GM19035 (cell line): ENCODE data around the gene S100Z.
"Not testable (repeated sequence)": the region's sequence is repeated elsewhere in the genome, so short reads cannot be mapped to it uniquely, and the experiment has no call there.

Experiments used
- ATAC-seq: cut with Tn5 transposase; IDR thresholded peaks from one replicate; pipeline ENCODE4 v1.9.1; 2021; ENCODE audit not compliant: unreplicated experiment

S100Z gene

DNA sequence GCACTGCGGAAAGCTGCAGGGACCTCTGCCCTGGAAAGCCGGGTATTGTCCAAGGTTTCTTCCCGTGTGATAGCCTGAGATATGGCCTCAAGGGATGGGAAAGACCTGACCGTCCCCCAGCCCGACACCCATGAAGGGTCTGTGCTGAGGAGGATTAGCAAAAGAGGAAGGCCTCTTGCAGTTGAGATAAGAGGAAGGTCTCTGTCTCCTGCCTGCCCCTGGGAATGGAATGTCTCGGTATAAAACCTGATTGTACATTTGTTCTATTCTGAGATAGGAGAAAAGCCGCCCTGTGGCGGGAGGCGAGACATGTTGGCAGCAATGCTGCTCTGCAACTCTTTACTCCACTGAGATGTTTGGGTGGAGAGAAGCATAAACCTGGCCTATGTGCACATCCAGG lies 95.4 kb downstream of the S100Z start:
- ATAC-seq = not testable (repeated sequence)

DNA sequence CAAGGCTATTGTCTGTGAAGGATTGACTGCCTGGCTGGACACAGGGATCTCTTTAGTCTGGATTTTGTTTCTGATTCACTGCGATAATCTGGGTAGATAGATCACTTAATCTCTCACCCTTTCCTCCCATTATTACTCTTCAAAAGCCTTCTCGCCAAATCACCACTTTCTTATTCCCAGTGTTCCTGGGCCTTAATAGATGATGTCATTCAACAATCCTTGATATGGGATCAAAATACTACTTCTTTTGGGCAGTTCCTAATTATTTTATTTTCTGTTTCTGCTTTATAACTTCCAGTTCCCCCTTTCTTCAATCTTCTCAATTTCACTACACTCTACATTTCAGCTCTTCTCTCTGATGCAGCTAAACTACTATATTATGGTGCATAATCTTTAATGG lies 96.3 kb downstream of the S100Z start:
- no peak for ATAC-seq

DNA sequence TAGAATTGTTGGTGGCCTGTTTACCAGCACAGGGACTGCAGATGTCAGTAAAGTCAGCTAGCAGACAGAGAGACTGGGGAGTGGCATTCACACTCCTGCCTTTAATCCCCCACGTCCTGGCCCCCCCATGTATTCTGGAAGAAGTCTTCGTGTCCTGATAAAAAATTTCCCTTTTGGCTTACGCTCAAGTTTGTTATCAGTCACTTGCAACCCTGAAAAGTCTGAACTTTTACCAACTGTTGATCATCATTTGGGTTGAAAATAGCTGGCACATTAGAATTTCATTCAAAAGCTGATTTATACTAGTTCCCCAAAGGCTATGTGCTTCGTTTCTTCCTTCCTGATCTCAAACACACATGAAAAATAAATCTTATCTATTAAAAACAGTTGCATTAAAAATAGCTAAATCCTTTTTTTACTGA lies 97.3 kb downstream of the S100Z start:
- no peak for ATAC-seq

- ATAC-seq = no peak
These were observed 103.2 kb downstream of the S100Z start, which contains the start of gene CRHBP for GRCh38 chr5:76952795-76953536. TSS of gene CRHBP (plus strand) at chr5:76953045. CDS start at chr5:76953135, 90 bp downstream.

DNA sequence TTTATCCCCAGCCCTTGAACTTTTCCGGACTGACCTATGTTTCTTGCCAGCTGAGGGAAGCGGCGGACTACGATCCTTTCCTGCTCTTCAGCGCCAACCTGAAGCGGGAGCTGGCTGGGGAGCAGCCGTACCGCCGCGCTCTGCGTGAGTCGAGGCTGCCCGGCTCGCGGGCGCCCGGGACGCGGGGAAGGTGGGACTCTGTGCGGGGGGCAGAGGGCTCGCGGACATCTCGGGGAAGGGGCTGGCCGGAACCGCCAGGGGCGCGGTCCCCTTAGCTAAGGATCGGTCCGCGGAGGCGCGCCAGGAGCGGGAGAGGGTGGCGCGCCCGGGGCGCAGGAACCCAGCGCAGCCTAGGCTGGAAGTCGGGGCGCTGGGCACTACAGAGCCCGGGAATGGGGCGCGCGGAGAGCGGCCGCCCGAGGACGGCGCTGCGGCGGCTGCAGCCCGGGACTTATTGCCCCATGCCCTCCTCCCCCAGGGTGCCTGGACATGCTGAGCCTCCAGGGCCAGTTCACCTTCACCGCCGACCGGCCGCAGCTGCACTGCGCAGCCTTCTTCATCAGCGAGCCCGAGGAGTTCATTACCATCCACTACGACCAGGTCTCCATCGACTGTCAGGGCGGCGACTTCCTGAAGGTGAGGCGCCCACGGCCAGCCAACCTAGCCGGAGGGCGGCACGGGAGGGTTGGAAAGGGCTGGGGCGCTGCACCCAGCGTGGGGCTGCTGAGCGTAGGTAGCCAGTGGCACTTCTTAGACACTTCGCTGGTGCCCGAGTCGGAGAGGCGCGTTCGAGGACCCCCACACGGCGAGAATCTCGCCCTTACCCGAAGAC lies 104.0 kb downstream of the S100Z start:
- no peak for ATAC-seq

DNA sequence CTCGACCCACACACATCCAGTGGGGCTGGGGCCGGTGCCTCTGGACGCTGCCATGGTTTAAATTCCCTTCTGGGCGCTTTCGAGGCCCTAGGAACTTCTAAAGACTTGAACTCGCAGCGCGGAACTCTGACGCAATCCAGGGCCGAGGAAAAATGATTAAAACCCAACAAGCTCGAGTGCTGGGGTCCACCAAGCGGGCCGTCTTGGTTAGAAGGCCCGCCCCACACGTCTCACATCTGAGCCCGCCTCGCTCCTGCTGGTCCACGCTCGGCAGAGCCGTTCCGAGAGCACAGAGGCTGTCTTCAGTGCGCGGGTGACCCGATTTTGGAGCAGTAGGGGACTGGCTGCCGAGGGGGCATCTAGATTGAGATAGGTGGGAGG lies 104.6 kb downstream of the S100Z start:
- ATAC-seq = no peak

DNA sequence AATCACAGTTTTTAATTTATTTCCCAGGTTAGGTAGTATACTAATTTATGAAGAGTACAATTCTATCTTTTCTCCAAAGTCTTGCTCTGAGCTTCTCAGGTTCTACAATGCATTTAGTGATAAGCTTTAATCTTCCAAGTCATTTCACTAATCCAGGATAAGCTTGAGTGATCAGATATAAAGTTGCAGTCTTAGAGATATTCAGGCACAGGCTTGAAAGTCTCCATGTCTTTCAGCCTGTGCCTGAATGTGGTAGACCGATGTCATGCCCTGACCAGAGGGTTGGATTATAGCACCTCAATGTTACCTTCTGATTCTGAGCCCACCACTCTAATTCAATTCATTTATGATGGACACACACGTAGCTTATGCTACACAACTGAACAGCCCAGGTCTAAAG lies 106.2 kb downstream of the S100Z start:
- no peak for ATAC-seq

DNA sequence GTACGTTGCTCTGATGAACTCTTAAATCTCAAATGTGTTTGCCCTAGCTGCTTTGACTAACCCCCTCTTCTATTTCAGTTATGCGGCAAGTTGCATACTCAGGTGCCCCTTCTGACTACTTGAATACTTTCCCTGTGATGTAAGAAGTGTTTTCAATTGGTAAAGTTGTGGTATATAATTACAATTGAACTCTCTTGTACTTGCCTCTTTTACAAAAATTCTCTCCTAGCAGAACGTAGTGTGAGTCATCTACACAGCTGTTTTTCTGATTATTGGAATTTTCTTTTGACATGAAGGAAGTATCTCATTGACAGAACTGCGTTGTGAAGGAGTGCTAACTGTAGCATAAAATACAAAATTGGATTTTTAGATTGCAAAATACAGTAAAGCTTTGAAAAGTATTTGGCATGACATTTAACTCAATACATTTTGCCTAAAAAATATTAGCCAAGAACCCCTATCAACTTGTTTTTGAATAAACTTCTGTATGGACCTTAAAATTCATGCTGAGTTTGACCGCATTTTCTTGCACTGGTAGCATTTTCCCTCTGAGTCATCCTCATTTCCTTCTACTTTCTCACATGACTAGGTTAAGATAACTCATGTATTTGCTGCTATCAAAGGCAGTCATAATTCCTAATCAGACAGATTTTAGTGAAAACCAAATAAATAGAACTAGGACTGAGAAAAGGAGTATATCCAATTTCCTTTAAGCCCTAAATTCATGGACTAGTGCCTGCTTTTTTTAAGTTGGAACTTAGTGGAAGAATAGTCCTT lies 109.4 kb downstream of the S100Z start:
- no peak for ATAC-seq

- peak; percentile 56 for ATAC-seq
These were observed 110.3 kb downstream of the S100Z start for GRCh38 chr5:76960004-76960625.

GRCh38 chr5:76964060-76964459 lies 114.2 kb downstream of the S100Z start:
- no peak for ATAC-seq
